ENCODE data around the gene ARL4C.

Gene ARL4C

GRCh38 chr2:234448506-234449184 is 48.2 kb downstream of the ARL4C start:
- no peak for DNase-seq (ENCODE audit: low read depth in 4 of 4, low spot score in 1 of 4)

- no peak for DNase-seq (ENCODE audit: low read depth in 4 of 4, low spot score in 1 of 4)
Measured at GRCh38 chr2:234447963-234448362, 48.9 kb downstream of the ARL4C start.

- no peak for DNase-seq (ENCODE audit: low read depth in 4 of 4, low spot score in 1 of 4)
Measured at GRCh38 chr2:234447189-234447588, 49.7 kb downstream of the ARL4C start.

GRCh38 chr2:234446404-234447076 is 50.3 kb downstream of the ARL4C start:
- peak in 2 of 4 experiments; percentile 52 to 53 for DNase-seq (ENCODE audit: low read depth in 4 of 4, low spot score in 1 of 4)

- DNase-seq (ENCODE audit: low read depth in 4 of 4, low spot score in 1 of 4): no peak
Measured at GRCh38 chr2:234444893-234445292, 52.0 kb downstream of the ARL4C start.

GRCh38 chr2:234444242-234444730 is 52.6 kb downstream of the ARL4C start:
- no peak for DNase-seq (ENCODE audit: low read depth in 4 of 4, low spot score in 1 of 4)
